Astrocyte (in vitro differentiated cells and primary cell): ENCODE measurements around the gene ASCL5. TPM values are rescaled to one million over a fixed set of nuclear protein-coding genes. Genes with fewer than 3 reads are reported as not detected.
A peak's percentile ranks its signal among the peaks of the same experiment; 100 is the strongest.

Source experiments
- DNase-seq: peaks from one replicate; pipeline ENCODE4 v3.0.0-alpha.2; 2010; ENCODE audit warnings: low read depth
- FAIRE-seq: peaks from 2 replicates; lab custom pipeline; 2011; peaks lifted over from hg19 to GRCh38; lab: Jason Lieb, UNC
- H2AFZ ChIP-seq: 2 replicates; pipeline ENCODE4 v1.6.0; 2012; ENCODE audit warnings: low read depth, low read length, inconsistent platforms
- H3K27ac ChIP-seq: 2 replicates; pipeline ENCODE4 v1.5.1; 2011; ENCODE audit warnings: low read depth, low read length, inconsistent platforms
- H3K27me3 ChIP-seq: 2 replicates; pipeline ENCODE4 v1.6.0; 2011; ENCODE audit warnings: low read length, inconsistent platforms; ENCODE audit not compliant: insufficient read depth
- H3K36me3 ChIP-seq: 2 replicates; pipeline ENCODE4 v1.5.1; 2011; ENCODE audit warnings: low read length, inconsistent platforms; ENCODE audit not compliant: insufficient read depth
- H3K4me1 ChIP-seq: 2 replicates; pipeline ENCODE4 v1.5.1; 2011; ENCODE audit warnings: low read length, inconsistent platforms; ENCODE audit not compliant: insufficient read depth
- H3K4me2 ChIP-seq: 2 replicates; pipeline ENCODE4 v1.6.0; 2012; ENCODE audit warnings: low read length, inconsistent platforms
- H3K4me3 ChIP-seq: 2 replicates; pipeline ENCODE4 v1.5.1; 2011; ENCODE audit warnings: low read depth, mild to moderate bottlenecking, low read length, inconsistent platforms; ENCODE audit not compliant: insufficient read depth
- H3K79me2 ChIP-seq: 2 replicates; pipeline ENCODE4 v1.6.0; 2012; ENCODE audit warnings: mild to moderate bottlenecking, low read length, inconsistent platforms; ENCODE audit not compliant: insufficient read depth
- H3K9ac ChIP-seq: 2 replicates; pipeline ENCODE4 v1.6.0; 2012; ENCODE audit warnings: mild to moderate bottlenecking, low read length, inconsistent platforms
- H3K9me3 ChIP-seq: 2 replicates; pipeline ENCODE4 v1.5.1; 2012; ENCODE audit warnings: low read depth, mild to moderate bottlenecking, low read length, inconsistent platforms; ENCODE audit not compliant: insufficient read depth
- H4K20me1 ChIP-seq: 2 replicates; pipeline ENCODE4 v1.6.0; 2012; ENCODE audit warnings: low read length, inconsistent platforms; ENCODE audit not compliant: insufficient read depth
- H3K27ac Mint-ChIP-seq: one replicate; pipeline ENCODE4 v1.8.0; 2021; ENCODE audit warnings: mild to moderate bottlenecking, mixed read lengths; ENCODE audit not compliant: unreplicated experiment
- H3K27me3 Mint-ChIP-seq: one replicate; pipeline ENCODE4 v1.8.0; 2021; ENCODE audit warnings: low read depth, mixed read lengths; ENCODE audit not compliant: unreplicated experiment
- H3K36me3 Mint-ChIP-seq: one replicate; pipeline ENCODE4 v1.8.0; 2021; ENCODE audit warnings: low read depth, mixed read lengths; ENCODE audit not compliant: unreplicated experiment
- H3K4me1 Mint-ChIP-seq: one replicate; pipeline ENCODE4 v1.8.0; 2021; ENCODE audit warnings: low read depth, mixed read lengths; ENCODE audit not compliant: unreplicated experiment
- H3K4me3 Mint-ChIP-seq: one replicate; pipeline ENCODE4 v1.8.0; 2021; ENCODE audit warnings: mild to moderate bottlenecking, moderate library complexity, mixed read lengths; ENCODE audit not compliant: unreplicated experiment
- H3K9me3 Mint-ChIP-seq: one replicate; pipeline ENCODE4 v1.8.0; 2021; ENCODE audit warnings: mild to moderate bottlenecking, mixed read lengths; ENCODE audit not compliant: unreplicated experiment
- CTCF ChIP-seq: IDR thresholded peaks from 2 replicates; pipeline ENCODE4 v1.5.1; 2011; ENCODE audit warnings: low read depth, mild to moderate bottlenecking, inconsistent platforms, low read length, moderate library complexity; ENCODE audit not compliant: insufficient read depth
- EZH2 ChIP-seq: IDR thresholded peaks from 2 replicates; pipeline ENCODE4 v1.6.1; 2012; ENCODE audit warnings: mild to moderate bottlenecking, low read length, inconsistent platforms; ENCODE audit not compliant: insufficient read depth
- total RNA-seq: library from RNA; stranded (reverse); gene quantifications from 2 replicates; pipeline ENCODE4 v1.2.1, GENCODE V29; 2021

The ASCL5 gene
- total RNA-seq, 1 donor from 2014 or later, result not detected

- H3K9me3 Mint-ChIP-seq, result peaks cover 3% of the 10 kb centered on the region
- Histone ChIP-seq H3K4me2 (peak overlapping the region; percentile 41), H3K27ac (no peak overlapping the region), H3K9ac (no peak overlapping the region), H4K20me1 (no peaks in the 10 kb centered on the region), H2AFZ (no peak overlapping the region), H3K27me3 (peaks cover 33% of the 10 kb centered on the region), H3K79me2 (no peaks in the 10 kb centered on the region), H3K4me1 (peaks cover 8% of the 10 kb centered on the region), H3K4me3 (no peak overlapping the region), H3K9me3 (no peaks in the 10 kb centered on the region), H3K36me3 (no peaks in the 10 kb centered on the region)
- H3K36me3 Mint-ChIP-seq, result no peaks in the 10 kb centered on the region
- H3K27me3 Mint-ChIP-seq, result peaks cover 42% of the 10 kb centered on the region
- peaks cover 11% of the 10 kb centered on the region for H3K4me1 Mint-ChIP-seq
- TF ChIP-seq CTCF, result no peak
- no peak for TF ChIP-seq EZH2
- FAIRE-seq, result no peak
- no peak overlapping the region for H3K27ac Mint-ChIP-seq
- no peak for DNase-seq
- H3K4me3 Mint-ChIP-seq, result no peak overlapping the region
These were observed 537 bp downstream of the ASCL5 start for GRCh38 chr1:201126463-201126831.

- Histone ChIP-seq H3K4me1 (peaks cover 8% of the 10 kb centered on the region), H3K79me2 (no peaks in the 10 kb centered on the region), H3K36me3 (no peaks in the 10 kb centered on the region), H3K4me3 (no peak overlapping the region), H2AFZ (no peak overlapping the region), H3K9ac (no peak overlapping the region), H3K27me3 (peaks cover 33% of the 10 kb centered on the region), H4K20me1 (no peaks in the 10 kb centered on the region), H3K27ac (no peak overlapping the region), H3K9me3 (no peaks in the 10 kb centered on the region), H3K4me2 (no peak overlapping the region)
- Mint-ChIP-seq H3K27ac (no peak overlapping the region), H3K9me3 (peaks cover 3% of the 10 kb centered on the region), H3K27me3 (peaks cover 48% of the 10 kb centered on the region), H3K36me3 (no peaks in the 10 kb centered on the region), H3K4me3 (no peak overlapping the region), H3K4me1 (peaks cover 11% of the 10 kb centered on the region)
- DNase-seq (no peak), FAIRE-seq (no peak)
- no peak for TF ChIP-seq EZH2
- TF ChIP-seq CTCF, result no peak
These were observed 1.2 kb downstream of the ASCL5 start for GRCh38 chr1:201125800-201126199.

- DNase-seq, result no peak
- peaks cover 8% of the 10 kb centered on the region for H3K4me1 ChIP-seq
- Mint-ChIP-seq H3K27ac (no peak overlapping the region), H3K4me1 (peaks cover 11% of the 10 kb centered on the region), H3K4me3 (no peak overlapping the region), H3K36me3 (no peaks in the 10 kb centered on the region), H3K27me3 (peaks cover 48% of the 10 kb centered on the region), H3K9me3 (no peaks in the 10 kb centered on the region)
- H3K27me3 ChIP-seq, result peaks cover 38% of the 10 kb centered on the region
- no peaks in the 10 kb centered on the region for H3K79me2 ChIP-seq
- H3K27ac ChIP-seq, result no peak overlapping the region
- no peak for FAIRE-seq
- H3K4me3 ChIP-seq, result no peak overlapping the region
- H4K20me1 ChIP-seq, result no peaks in the 10 kb centered on the region
- H2AFZ ChIP-seq, result no peak overlapping the region
- no peak overlapping the region for H3K9ac ChIP-seq
- H3K4me2 ChIP-seq, result no peak overlapping the region
- H3K9me3 ChIP-seq, result no peaks in the 10 kb centered on the region
- no peaks in the 10 kb centered on the region for H3K36me3 ChIP-seq
- TF ChIP-seq EZH2 (no peak), CTCF (no peak)
These were observed 2.0 kb downstream of the ASCL5 start for GRCh38 chr1:201125019-201125418.
